SH-SY5Y (cell line): ENCODE measurements around the gene SPAG17.

Experiments used
- GATA2 ChIP-seq: IDR thresholded peaks from 2 replicates; pipeline ENCODE4 v1.6.1; 2011; ENCODE audit warnings: mild to moderate bottlenecking, low read depth, low read length
- GATA3 ChIP-seq: IDR thresholded peaks from 2 replicates; pipeline ENCODE4 v1.6.1; 2011; ENCODE audit warnings: low read depth, mild to moderate bottlenecking, low read length, moderate library complexity

DNA sequence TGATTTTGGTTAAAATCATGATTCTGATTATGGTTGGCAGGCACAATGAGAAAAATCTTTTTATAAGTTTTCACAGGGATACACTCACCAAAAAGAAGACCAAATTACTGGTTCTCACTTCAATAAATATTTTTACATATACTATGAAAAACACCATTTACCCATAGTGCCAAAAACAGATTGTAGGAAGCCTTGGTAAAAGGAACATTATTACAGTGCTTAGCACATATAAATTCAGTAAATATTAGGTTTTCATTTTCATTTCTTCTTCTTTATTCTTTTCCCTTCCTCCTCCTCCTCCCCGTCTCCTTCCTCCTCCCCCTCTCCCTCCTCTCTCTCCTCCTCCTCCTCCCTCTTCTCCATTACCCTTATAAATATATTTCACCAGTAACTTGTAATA, 15.8 kb upstream of the SPAG17 start:
- no peak for TF ChIP-seq GATA3
- no peak for TF ChIP-seq GATA2
